GM06990 (cell line): Measurements from ENCODE around the gene ARHGAP8.

Experiments
- DNase-seq: peaks from one replicate; pipeline ENCODE4 v3.0.0-alpha.2; 2011; ENCODE audit not compliant: insufficient read length; ENCODE audit errors: extremely low read depth
- H3K27me3 ChIP-seq: replicated peaks from 2 replicates; pipeline ENCODE4 v1.6.0; 2011; ENCODE audit warnings: low read length; ENCODE audit not compliant: control insufficient read depth, insufficient read depth
- H3K36me3 ChIP-seq: 2 replicates; pipeline ENCODE4 v1.5.1; 2011; ENCODE audit warnings: low read length; ENCODE audit not compliant: control insufficient read depth, insufficient read depth
- H3K4me3 ChIP-seq: replicated peaks from 2 replicates; pipeline ENCODE4 v1.5.1; 2011; ENCODE audit warnings: low read depth, mild to moderate bottlenecking, control low read depth, low read length
- CTCF ChIP-seq: IDR thresholded peaks from 2 replicates; pipeline ENCODE4 v1.5.1; 2011; ENCODE audit warnings: low read length, control low read depth, mild to moderate bottlenecking, inconsistent platforms; ENCODE audit not compliant: insufficient read depth, poor library complexity, severe bottlenecking

The ARHGAP8 gene

GRCh38 chr22:44786610-44787009 lies 34.2 kb downstream of the ARHGAP8 start:
- no peaks in the 10 kb centered on the region; the same call in 1 of the 2 replicates for H3K27me3 ChIP-seq
- no peak for TF ChIP-seq CTCF
- H3K36me3 ChIP-seq = no peaks in the 10 kb centered on the region
- no peak for DNase-seq
- H3K4me3 ChIP-seq = no peak overlapping the region

- H3K27me3 ChIP-seq = no peaks in the 10 kb centered on the region; the same call in 1 of the 2 replicates
- no peak for DNase-seq
- no peak for TF ChIP-seq CTCF
- H3K36me3 ChIP-seq = no peaks in the 10 kb centered on the region
- H3K4me3 ChIP-seq = no peak overlapping the region
Measured at GRCh38 chr22:44787832-44788231, 35.5 kb downstream of the ARHGAP8 start.

GRCh38 chr22:44793106-44793505 lies 40.7 kb downstream of the ARHGAP8 start:
- H3K27me3 ChIP-seq = no peaks in the 10 kb centered on the region; the same call in 1 of the 2 replicates
- no peaks in the 10 kb centered on the region for H3K36me3 ChIP-seq
- H3K4me3 ChIP-seq = no peak overlapping the region
- no peak for DNase-seq
- no peak for TF ChIP-seq CTCF

- TF ChIP-seq CTCF = no peak
- H3K36me3 ChIP-seq = no peaks in the 10 kb centered on the region
- no peaks in the 10 kb centered on the region; the same call in 1 of the 2 replicates for H3K27me3 ChIP-seq
- no peak overlapping the region for H3K4me3 ChIP-seq
- DNase-seq = no peak
Measured at GRCh38 chr22:44793506-44794172, 41.3 kb downstream of the ARHGAP8 start.

GRCh38 chr22:44795701-44796630 lies 43.6 kb downstream of the ARHGAP8 start:
- Histone ChIP-seq H3K36me3 (no peaks in the 10 kb centered on the region), H3K27me3 (no peaks in the 10 kb centered on the region; the same call in 1 of the 2 replicates), H3K4me3 (no peak overlapping the region)
- no peak for DNase-seq
- no peak for TF ChIP-seq CTCF
